ENCODE results near the gene DDX3X. TPM values are rescaled to one million over a fixed set of nuclear protein-coding genes. Genes with fewer than 3 reads are reported as not detected.

Gene DDX3X
- total RNA-seq, 1 experiment from 2014 or later: 219 TPM

Other genes starting within 250 kb of the DDX3X start
- 33.9 and 34.1 TPM in 2 replicates for gene USP9X, start 248.7 kb upstream of the DDX3X start, total RNA-seq (2014; rRNA removed; shearing (Covaris generic))
- not detected in 2 replicates for gene NYX, start 113.2 kb downstream of the DDX3X start, total RNA-seq (2014; rRNA removed; shearing (Covaris generic))

Data from Daoy (cell line).